ENCODE measurements around the gene SNX1. TPM values are rescaled to one million over a fixed set of nuclear protein-coding genes. Genes with fewer than 3 reads are reported as not detected.

Gene SNX1, protein sequence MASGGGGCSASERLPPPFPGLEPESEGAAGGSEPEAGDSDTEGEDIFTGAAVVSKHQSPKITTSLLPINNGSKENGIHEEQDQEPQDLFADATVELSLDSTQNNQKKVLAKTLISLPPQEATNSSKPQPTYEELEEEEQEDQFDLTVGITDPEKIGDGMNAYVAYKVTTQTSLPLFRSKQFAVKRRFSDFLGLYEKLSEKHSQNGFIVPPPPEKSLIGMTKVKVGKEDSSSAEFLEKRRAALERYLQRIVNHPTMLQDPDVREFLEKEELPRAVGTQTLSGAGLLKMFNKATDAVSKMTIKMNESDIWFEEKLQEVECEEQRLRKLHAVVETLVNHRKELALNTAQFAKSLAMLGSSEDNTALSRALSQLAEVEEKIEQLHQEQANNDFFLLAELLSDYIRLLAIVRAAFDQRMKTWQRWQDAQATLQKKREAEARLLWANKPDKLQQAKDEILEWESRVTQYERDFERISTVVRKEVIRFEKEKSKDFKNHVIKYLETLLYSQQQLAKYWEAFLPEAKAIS
- total RNA-seq (2022; extraction: Qiagen RNA extraction) = 68.0 to 80.9 TPM (median 77.6 TPM) in 5 replicates

DNA sequence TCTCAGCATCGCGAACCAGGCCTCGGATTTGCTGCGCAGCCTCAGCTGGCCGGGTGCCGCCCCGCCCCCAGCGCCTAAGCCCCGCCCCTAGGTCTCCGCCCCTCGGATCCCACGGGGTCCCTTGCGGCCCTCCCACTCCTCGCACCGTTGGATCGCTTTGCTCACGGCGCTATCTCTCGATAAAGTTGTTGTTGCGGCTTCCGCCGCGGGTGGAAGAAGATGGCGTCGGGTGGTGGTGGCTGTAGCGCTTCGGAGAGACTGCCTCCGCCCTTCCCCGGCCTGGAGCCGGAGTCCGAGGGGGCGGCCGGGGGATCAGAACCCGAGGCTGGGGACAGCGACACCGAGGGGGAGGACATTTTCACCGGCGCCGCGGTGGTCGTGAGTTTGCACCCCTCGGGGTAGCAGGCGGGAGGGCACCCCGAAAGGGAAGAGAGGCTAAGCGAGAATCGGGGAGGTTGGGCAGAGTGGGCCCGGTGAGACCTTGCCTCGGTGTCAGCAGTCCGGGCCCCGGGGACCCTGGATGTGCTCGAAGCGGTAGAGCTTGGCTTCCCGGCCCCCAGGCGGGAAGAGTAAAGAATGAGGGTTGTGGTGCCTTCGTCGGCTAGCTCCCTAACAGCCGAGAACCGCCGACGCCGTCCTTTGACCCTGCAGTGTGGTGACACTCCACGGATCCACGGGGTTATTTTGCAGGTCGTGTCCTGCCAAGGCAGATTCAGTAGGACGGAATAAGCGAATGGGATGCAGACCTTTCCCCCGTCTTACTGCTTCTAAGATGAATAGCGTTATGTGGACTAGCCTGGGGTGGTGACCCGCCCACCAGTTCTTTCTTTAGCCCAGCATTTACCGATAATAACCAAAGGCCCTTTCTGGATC, at the start of gene SNX1:
SNX1 (plus strand) TSS at position 188 of the 873 bp plus-strand sequence; CDS start at position 220, 32 bp downstream.

DNA sequence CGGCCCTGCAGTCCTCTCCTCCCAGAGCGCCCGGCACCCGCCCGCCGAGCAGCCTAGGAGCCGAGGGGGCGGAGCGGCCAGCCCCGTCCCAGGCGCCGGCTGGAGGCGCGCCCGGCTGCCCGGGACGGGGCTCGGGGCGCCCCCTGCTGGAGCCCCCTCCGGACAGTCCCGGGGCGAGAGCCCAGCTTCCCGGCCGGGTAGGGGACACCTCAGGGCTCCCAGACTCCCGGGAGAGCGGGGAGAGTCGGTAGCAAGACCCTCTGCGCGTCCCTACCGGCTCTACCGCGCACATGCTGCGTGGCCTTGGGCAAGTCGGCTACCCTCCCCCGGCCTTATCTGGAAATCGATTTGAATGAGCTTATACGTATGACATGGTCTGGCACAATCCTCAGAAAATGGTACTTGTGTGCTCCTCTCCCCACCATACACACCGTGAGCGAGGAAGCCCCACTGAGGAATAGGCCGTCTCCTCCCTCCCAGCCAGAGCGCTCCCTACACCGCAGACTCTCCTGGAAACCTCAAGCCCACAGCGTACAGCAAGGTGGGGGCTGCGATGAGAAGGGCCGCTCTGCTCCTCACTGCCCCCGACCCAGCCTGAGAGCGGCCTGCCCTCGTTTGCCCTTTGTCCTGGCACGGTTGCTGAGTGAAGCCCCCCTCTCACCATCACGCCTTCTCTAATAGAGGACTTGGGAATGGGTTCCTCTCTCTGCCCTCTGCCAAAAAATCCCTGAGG, 49.2 kb upstream of the SNX1 start, which contains the start of gene DAPK2:
DAPK2 (minus strand) TSS at position 65 of the 733 bp plus-strand sequence. CDS start 6,224 bp downstream, outside the sequence.

DNA sequence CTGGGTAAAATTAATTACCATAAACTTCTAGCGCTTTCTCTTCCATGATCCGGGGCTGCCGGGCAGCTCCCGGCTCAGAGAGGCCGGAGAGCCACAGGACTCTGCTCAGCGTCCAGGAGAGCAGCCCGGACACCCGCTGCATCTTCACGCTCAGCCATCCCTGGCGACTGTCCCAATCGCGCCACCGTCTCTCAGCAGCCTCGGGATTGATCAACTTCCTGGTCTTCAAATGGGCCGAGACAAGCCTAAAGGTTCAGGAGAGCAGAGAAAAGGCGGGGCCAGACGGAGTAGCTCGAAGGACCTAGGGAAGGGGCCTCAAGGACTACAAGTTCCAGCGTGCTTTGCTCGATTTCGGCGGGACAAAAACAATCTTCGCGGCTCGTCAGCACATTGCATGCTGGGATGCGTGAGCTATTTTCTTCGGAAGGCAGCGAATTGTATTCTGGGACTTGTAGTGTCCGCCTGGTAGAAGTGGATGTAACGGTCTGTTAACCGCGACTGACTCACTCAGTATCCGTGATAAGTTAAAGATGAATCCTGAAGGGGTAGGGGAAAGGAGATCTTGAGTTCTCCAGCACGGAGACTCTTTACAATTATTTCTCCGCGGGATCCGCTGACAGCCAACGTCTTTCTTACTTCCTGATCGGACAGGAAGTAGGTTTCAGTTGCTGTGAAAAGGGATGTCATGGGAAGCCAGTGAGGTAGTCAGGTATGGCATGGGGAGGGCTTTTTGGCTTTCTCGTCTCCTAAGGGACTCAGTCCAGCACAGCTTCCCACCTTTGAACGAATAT, 2.0 kb upstream of the SNX1 start, which contains the start of gene CIAO2A:
CIAO2A (minus strand) TSS at position 212 of the 791 bp plus-strand sequence; CDS start at position 142, 70 bp downstream.

DNA sequence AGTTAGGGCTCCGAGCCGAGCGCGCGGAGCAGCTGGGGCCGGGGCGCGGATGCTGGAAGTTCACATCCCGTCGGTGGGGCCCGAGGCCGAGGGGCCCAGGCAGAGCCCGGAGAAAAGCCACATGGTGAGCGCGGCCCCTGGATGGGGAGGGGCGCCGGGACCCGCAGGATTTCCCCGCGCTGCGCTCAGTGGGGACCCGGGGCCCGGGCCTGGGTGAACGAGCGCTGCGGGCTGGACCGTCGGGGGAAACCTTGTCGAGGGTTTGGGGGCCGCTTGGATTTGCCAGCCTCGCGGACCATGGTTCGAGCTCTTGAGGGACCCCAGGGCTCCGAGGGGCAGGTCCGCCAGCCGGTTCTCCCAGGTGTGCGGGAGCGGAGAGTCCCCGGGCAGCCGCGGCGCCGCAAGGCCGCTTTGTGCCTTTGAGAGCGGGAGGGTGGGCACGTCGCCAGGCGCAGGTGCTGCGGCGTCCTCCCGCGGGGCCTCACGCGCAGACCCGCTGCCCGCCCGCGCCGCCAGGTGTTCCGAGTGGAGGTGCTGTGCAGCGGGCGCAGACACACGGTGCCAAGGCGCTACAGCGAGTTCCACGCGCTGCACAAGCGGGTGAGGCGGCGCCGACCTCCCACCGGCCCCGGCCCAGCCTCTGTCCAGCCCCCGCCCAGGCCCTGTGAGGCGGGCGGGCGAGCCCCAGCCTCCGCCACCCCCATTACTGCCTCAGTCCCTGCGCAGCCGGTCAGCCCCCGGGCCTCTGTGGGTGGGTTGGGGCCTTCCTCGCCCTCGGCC, 56.1 kb downstream of the SNX1 start, which contains the start of gene SNX22:
SNX22 (plus strand) TSS at position 5 of the 780 bp plus-strand sequence; CDS start at position 50, 45 bp downstream.

DNA sequence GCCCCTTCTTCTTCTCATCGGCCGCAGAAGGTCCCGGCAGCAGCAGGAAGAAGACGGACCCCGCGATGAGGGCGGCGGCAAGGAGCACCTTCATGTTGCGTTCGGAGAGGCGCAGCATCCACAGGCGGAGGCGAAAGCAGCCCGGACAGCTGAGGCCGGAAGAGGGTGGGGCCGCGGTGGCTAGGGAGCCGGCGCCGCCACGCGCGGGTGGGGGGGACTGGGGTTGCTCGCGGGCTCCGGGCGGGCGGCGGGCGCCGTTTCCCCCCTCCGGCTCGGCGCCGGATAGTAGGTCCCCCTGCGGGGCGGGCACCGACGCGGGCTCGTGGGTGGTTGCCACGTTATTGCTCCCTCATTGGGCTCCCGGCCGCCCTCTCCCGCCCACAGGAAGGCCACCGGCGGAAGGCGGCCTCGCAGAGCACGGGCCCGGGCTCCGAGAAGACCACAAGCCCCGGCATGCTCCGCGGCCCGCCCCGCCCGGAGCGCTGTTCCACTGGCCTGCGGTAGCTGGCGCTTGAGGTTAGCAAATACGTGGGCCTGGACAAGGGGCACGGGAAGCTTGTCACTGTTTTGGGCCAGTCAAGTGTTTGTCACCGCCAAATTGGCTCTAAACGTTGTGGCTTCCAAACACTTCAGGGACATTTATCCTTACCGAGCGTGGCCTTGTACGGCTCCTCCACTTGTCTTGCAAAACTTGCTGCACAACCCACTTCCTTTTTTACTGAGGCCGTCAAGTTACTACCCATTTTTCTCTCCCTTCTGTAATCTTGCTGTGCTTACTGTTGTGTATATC, 67.3 kb downstream of the SNX1 start, which contains the start of gene PPIB:
PPIB (minus strand) TSS at position 154 of the 790 bp plus-strand sequence; CDS start at position 118, 36 bp downstream.

Other genes with a start within 250 kb of the SNX1 start
- 2.9 to 5.6 TPM (median 4.4 TPM) in 5 replicates for gene DAPK2, start 49.5 kb upstream of the SNX1 start, total RNA-seq (2022; extraction: Qiagen RNA extraction)
- 115 to 176 TPM (median 119 TPM) in 5 replicates for gene CIAO2A, start 2.1 kb upstream of the SNX1 start, total RNA-seq (2022; extraction: Qiagen RNA extraction)
- 0.53 to 0.97 TPM (median 0.81 TPM) in 5 replicates for gene SNX22, start 55.7 kb downstream of the SNX1 start, total RNA-seq (2022; extraction: Qiagen RNA extraction)
- gene PPIB, start 67.0 kb downstream of the SNX1 start, total RNA-seq (2022; extraction: Qiagen RNA extraction) = 783 to 825 TPM (median 798 TPM) in 5 replicates

Data from A549 treated with Mapracorat at 1 μM for 4 hours (cell line).